ENCODE measurements around the gene KRTAP5-4.
"Not testable (repeated sequence)": the region's sequence is repeated elsewhere in the genome, so short reads cannot be mapped to it uniquely, and the experiment has no call there.

KRTAP5-4 gene

GRCh38 chr11:1622086-1622485, at the start of gene KRTAP5-4:
TSS of gene KRTAP5-4 (minus strand) at chr11:1622138. CDS start at chr11:1622093, 45 bp downstream.
- H3K4me3 ChIP-seq (ENCODE audit: low read depth, low read length) = no peak within 1 kb of the TSS
- no peak within 1 kb of the TSS for H3K9ac ChIP-seq
- no peaks in the 10 kb centered on the region for H3K36me3 ChIP-seq (ENCODE audit: control insufficient read depth, insufficient read depth, low read length)
- H3K9me3 ChIP-seq (ENCODE audit: control insufficient read depth, low read length) = no peaks in the 10 kb centered on the region
- no peak for TF ChIP-seq CTCF (IDR thresholded peaks at IDR 0.05)
- H3K27ac ChIP-seq = no peak within 1 kb of the TSS
- H3K4me2 ChIP-seq (ENCODE audit: low read length) = no peak within 1 kb of the TSS
- H3K27me3 ChIP-seq (ENCODE audit: control insufficient read depth, insufficient read depth, low read length) = no peaks in the 10 kb centered on the region
- no peaks in the 10 kb centered on the region for H3K79me2 ChIP-seq
- H2AFZ ChIP-seq = no peak within 1 kb of the TSS
- no peaks in the 10 kb centered on the region for H3K4me1 ChIP-seq

GRCh38 chr11:1671658-1672057, 49.7 kb upstream of the KRTAP5-4 start:
- Histone ChIP-seq H3K9ac (no peak overlapping the region), H3K4me2 (ENCODE audit: low read length) (no peak overlapping the region), H3K79me2 (no peaks in the 10 kb centered on the region), H3K4me1 (no peaks in the 10 kb centered on the region), H2AFZ (no peak overlapping the region), H3K27ac (no peak overlapping the region), H3K4me3 (ENCODE audit: low read depth, low read length) (no peak overlapping the region), H3K9me3 (ENCODE audit: control insufficient read depth, low read length) (no peaks in the 10 kb centered on the region), H3K27me3 (ENCODE audit: control insufficient read depth, insufficient read depth, low read length) (no peaks in the 10 kb centered on the region), H3K36me3 (ENCODE audit: control insufficient read depth, insufficient read depth, low read length) (no peaks in the 10 kb centered on the region)
- TF ChIP-seq CTCF (IDR thresholded peaks at IDR 0.05) = no peak

- no peaks in the 10 kb centered on the region for H3K79me2 ChIP-seq
- H3K9ac ChIP-seq = no peak overlapping the region
- H2AFZ ChIP-seq = no peak overlapping the region
- no peak overlapping the region for H3K4me2 ChIP-seq (ENCODE audit: low read length)
- H3K4me3 ChIP-seq (ENCODE audit: low read depth, low read length) = no peak overlapping the region
- no peak for TF ChIP-seq CTCF (IDR thresholded peaks at IDR 0.05)
- no peaks in the 10 kb centered on the region for H3K4me1 ChIP-seq
- no peaks in the 10 kb centered on the region for H3K9me3 ChIP-seq (ENCODE audit: control insufficient read depth, low read length)
- no peak overlapping the region for H3K27ac ChIP-seq
- no peaks in the 10 kb centered on the region for H3K27me3 ChIP-seq (ENCODE audit: control insufficient read depth, insufficient read depth, low read length)
- H3K36me3 ChIP-seq (ENCODE audit: control insufficient read depth, insufficient read depth, low read length) = no peaks in the 10 kb centered on the region
Observed at GRCh38 chr11:1670905-1671371, 49.0 kb upstream of the KRTAP5-4 start.

- H2AFZ ChIP-seq; H3K27me3 ChIP-seq (ENCODE audit: control insufficient read depth, insufficient read depth, low read length); H3K36me3 ChIP-seq (ENCODE audit: control insufficient read depth, insufficient read depth, low read length); H3K4me2 ChIP-seq (ENCODE audit: low read length); H3K9me3 ChIP-seq (ENCODE audit: control insufficient read depth, low read length); H3K4me1 ChIP-seq; H3K27ac ChIP-seq; H3K79me2 ChIP-seq; H3K4me3 ChIP-seq (ENCODE audit: low read depth, low read length); H3K9ac ChIP-seq: not testable (repeated sequence)
Observed at GRCh38 chr11:1670457-1670856, 48.5 kb upstream of the KRTAP5-4 start.

GRCh38 chr11:1669546-1670218, 47.7 kb upstream of the KRTAP5-4 start:
- no peak overlapping the region for H3K9ac ChIP-seq
- no peaks in the 10 kb centered on the region for H3K27me3 ChIP-seq (ENCODE audit: control insufficient read depth, insufficient read depth, low read length)
- no peaks in the 10 kb centered on the region for H3K4me1 ChIP-seq
- no peak overlapping the region for H3K4me2 ChIP-seq (ENCODE audit: low read length)
- H3K27ac ChIP-seq = no peak overlapping the region
- no peak for TF ChIP-seq CTCF (IDR thresholded peaks at IDR 0.05)
- H3K9me3 ChIP-seq (ENCODE audit: control insufficient read depth, low read length) = no peaks in the 10 kb centered on the region
- H3K36me3 ChIP-seq (ENCODE audit: control insufficient read depth, insufficient read depth, low read length) = no peaks in the 10 kb centered on the region
- no peaks in the 10 kb centered on the region for H3K79me2 ChIP-seq
- H3K4me3 ChIP-seq (ENCODE audit: low read depth, low read length) = no peak overlapping the region
- no peak overlapping the region for H2AFZ ChIP-seq
